Hepatocyte (in vitro differentiated cells): Measurements from ENCODE around the gene ADIPOR2. TPM values are rescaled to one million over a fixed set of nuclear protein-coding genes. Genes with fewer than 3 reads are reported as not detected.
"Not testable (repeated sequence)": the region's sequence is repeated elsewhere in the genome, so short reads cannot be mapped to it uniquely, and the experiment has no call there.

Source experiments
- DNase-seq: peaks from one replicate; pipeline ENCODE4 v3.0.0-alpha.2; 2016; ENCODE audit warnings: low spot score
- H2AFZ ChIP-seq: fragments of 200-600 bp; sonication (generic); 2 replicates; pipeline ENCODE4 v1.6.0; 2016; ENCODE audit warnings: antibody characterized with exemption, mild to moderate bottlenecking
- H3K27ac ChIP-seq: fragments of 200-600 bp; sonication (generic); 2 replicates; pipeline ENCODE4 v1.5.1; 2016; ENCODE audit warnings: mild to moderate bottlenecking
- H3K27me3 ChIP-seq: fragments of 200-600 bp; sonication (generic); 2 replicates; pipeline ENCODE4 v1.6.1; 2016
- H3K36me3 ChIP-seq: fragments of 200-600 bp; sonication (generic); replicated peaks from 2 replicates; pipeline ENCODE4 v1.5.1; 2016; ENCODE audit warnings: low read depth; ENCODE audit not compliant: insufficient read depth
- H3K4me1 ChIP-seq: fragments of 200-600 bp; sonication (generic); 2 replicates; pipeline ENCODE4 v1.5.1; 2016; ENCODE audit warnings: mild to moderate bottlenecking, moderate library complexity; ENCODE audit not compliant: insufficient read depth
- H3K4me2 ChIP-seq: fragments of 200-600 bp; sonication (generic); 2 replicates; pipeline ENCODE4 v1.6.0; 2016
- H3K4me3 ChIP-seq: fragments of 200-600 bp; sonication (generic); 2 replicates; pipeline ENCODE4 v1.5.1; 2016; ENCODE audit warnings: mild to moderate bottlenecking
- H3K79me2 ChIP-seq: fragments of 200-600 bp; sonication (generic); 2 replicates; pipeline ENCODE4 v1.6.0; 2017; ENCODE audit warnings: mild to moderate bottlenecking
- H3K9me2 ChIP-seq: fragments of 200-600 bp; sonication (generic); replicated peaks from 2 replicates; pipeline ENCODE4 v1.6.0; 2017; ENCODE audit warnings: mild to moderate bottlenecking; ENCODE audit not compliant: insufficient read depth
- H3K9me3 ChIP-seq: fragments of 200-600 bp; sonication (generic); 2 replicates; pipeline ENCODE4 v1.5.1; 2016; ENCODE audit warnings: low read depth, mild to moderate bottlenecking
- H4K20me1 ChIP-seq: fragments of 200-600 bp; sonication (generic); 2 replicates; pipeline ENCODE4 v1.6.0; 2016; ENCODE audit warnings: mild to moderate bottlenecking; ENCODE audit not compliant: insufficient read depth, poor library complexity, severe bottlenecking
- EZH2 ChIP-seq: fragments of 200-600 bp; sonication (generic); IDR thresholded peaks from 2 replicates; pipeline ENCODE4 v1.6.1; 2016; ENCODE audit warnings: antibody characterized with exemption, mild to moderate bottlenecking, borderline replicate concordance
- EZH2phosphoT487 ChIP-seq: fragments of 200-600 bp; sonication (generic); IDR thresholded peaks from one replicate; pipeline ENCODE4 v1.6.1; 2018; ENCODE audit warnings: antibody characterized with exemption, mild to moderate bottlenecking, low read depth, moderate library complexity; ENCODE audit not compliant: unreplicated experiment, severe bottlenecking
- WGBS: methylation state at CpG from one replicate; pipeline ENCODE4 v1.1.6; 2016; ENCODE audit warnings: low lambda C conversion rate; ENCODE audit errors: missing lambda C conversion rate; 5-methylcytosine and 5-hydroxymethylcytosine counted together
- polyA plus RNA-seq: library from polyadenylated mRNA; unstranded; fragments of >200 nt; fragmentation: Nextera tagmentation; extraction: Ambion mirVana; gene quantifications from 2 replicates; pipeline ENCODE4 v1.2.1, GENCODE V29; 2016
- total RNA-seq: library from RNA; depleted of rRNA; stranded (reverse); fragments of >200 nt; gene quantifications from 2 replicates; pipeline ENCODE4 v1.2.3, GENCODE V29; 2014
- TF ChIP-seq, protein P1 (sequence below): fragments of 200-600 bp; sonication (generic); IDR thresholded peaks from 2 replicates; pipeline ENCODE4 v1.5.1; 2016; ENCODE audit warnings: antibody characterized with exemption, mild to moderate bottlenecking; ENCODE audit not compliant: poor library complexity

ADIPOR2 gene
- total and polyA plus RNA-seq, 2 experiments from 2014 or later = 10.4 to 47.3 TPM

DNA sequence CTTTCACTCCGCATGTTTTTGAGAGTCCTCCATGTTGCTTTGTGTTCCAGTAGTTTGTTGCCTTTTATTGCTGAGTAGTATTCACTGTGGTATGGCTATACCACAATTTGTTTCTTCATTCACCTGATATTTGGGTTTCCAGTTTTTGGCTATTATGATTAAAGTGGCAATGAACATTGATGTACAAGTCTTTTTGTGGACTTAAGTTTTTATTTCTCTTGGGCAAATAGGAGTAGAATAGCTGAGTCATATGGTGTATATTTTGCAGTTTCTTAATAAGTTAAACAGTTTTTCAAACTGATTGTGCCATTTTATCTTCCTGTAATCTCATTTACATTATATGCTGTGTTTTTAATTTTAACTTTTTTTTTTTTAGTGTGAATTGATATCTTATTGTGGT lies 16.2 kb downstream of the ADIPOR2 start:
- H3K79me2 ChIP-seq = peaks cover 93% of the 10 kb centered on the region
- WGBS = 100% methylated on average over 1 of the region's 1 CpG

DNA sequence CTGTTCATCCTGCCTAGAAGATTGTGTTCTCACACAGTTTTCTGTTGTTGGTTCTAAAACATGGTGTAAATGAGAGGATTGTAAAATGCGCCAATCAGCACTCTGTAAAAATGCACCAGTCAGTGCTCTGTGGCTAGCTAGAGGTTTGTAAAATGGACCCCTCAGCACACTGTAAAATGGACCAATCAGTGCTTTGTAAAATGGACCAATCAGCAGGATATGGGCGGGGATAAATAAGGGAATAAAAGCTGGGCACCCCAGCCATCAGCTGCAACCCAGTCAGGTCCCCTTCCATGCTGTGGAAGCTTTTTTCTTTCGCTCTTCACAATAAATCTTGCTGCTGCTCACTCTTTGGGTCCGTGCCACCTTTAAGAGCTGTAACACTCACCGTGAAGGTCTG lies 19.1 kb downstream of the ADIPOR2 start:
- 98% methylated on average over 5 of the region's 5 CpGs for WGBS
- H3K27me3 ChIP-seq, H3K27ac ChIP-seq, H3K4me1 ChIP-seq, H2AFZ ChIP-seq, H3K9me2 ChIP-seq, H3K4me3 ChIP-seq, DNase-seq, H3K4me2 ChIP-seq, H3K36me3 ChIP-seq, H3K9me3 ChIP-seq: not testable (repeated sequence)
- Histone ChIP-seq H4K20me1 (peaks cover 50% of the 10 kb centered on the region), H3K79me2 (peaks cover 92% of the 10 kb centered on the region)

More for the DNA sequence above, 16.2 kb downstream of the ADIPOR2 start:
- Histone ChIP-seq H3K27me3 (no peaks in the 10 kb centered on the region), H3K27ac (no peak overlapping the region), H3K4me1 (peaks cover 9% of the 10 kb centered on the region), H4K20me1 (peaks cover 34% of the 10 kb centered on the region), H2AFZ (no peak overlapping the region), H3K36me3 (no peaks in the 10 kb centered on the region), H3K4me2 (no peak overlapping the region), H3K4me3 (no peak overlapping the region), H3K9me3 (no peaks in the 10 kb centered on the region), H3K9me2 (no peaks in the 10 kb centered on the region)
- no peak for TF ChIP-seq EZH2
- TF ChIP-seq, protein P1, sequence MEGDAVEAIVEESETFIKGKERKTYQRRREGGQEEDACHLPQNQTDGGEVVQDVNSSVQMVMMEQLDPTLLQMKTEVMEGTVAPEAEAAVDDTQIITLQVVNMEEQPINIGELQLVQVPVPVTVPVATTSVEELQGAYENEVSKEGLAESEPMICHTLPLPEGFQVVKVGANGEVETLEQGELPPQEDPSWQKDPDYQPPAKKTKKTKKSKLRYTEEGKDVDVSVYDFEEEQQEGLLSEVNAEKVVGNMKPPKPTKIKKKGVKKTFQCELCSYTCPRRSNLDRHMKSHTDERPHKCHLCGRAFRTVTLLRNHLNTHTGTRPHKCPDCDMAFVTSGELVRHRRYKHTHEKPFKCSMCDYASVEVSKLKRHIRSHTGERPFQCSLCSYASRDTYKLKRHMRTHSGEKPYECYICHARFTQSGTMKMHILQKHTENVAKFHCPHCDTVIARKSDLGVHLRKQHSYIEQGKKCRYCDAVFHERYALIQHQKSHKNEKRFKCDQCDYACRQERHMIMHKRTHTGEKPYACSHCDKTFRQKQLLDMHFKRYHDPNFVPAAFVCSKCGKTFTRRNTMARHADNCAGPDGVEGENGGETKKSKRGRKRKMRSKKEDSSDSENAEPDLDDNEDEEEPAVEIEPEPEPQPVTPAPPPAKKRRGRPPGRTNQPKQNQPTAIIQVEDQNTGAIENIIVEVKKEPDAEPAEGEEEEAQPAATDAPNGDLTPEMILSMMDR = no peak
- no peak for TF ChIP-seq EZH2phosphoT487
- DNase-seq = no peak

DNA sequence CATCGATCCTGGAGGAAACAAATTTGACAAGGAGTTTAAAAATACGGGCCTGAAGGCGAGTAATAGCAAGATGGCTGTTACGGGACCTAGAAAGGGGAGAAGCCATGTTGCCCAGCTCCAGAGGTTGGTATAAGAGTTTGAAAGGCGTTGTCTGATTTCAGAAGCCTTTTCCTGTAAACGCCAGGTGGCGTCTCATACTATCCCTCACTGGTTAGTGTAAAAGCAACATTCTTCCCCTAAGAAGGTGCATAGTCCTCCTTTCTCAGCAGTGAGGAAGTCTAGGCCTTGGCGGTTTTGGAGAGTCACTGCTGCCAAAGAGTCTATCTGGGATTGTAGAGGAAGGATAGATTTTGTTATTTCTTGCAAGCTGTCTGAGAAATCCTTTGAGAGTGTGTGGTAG lies 20.0 kb downstream of the ADIPOR2 start:
- not testable (repeated sequence) for H3K9me3 ChIP-seq, H3K36me3 ChIP-seq, H2AFZ ChIP-seq, H3K9me2 ChIP-seq, H3K27me3 ChIP-seq, H3K4me1 ChIP-seq, H3K4me2 ChIP-seq, DNase-seq, H3K4me3 ChIP-seq
- Histone ChIP-seq H3K27ac (peak overlapping the region; percentile 17), H4K20me1 (peaks cover 43% of the 10 kb centered on the region), H3K79me2 (peaks cover 92% of the 10 kb centered on the region)
- WGBS = 90% methylated on average over 8 of the region's 8 CpGs

DNA sequence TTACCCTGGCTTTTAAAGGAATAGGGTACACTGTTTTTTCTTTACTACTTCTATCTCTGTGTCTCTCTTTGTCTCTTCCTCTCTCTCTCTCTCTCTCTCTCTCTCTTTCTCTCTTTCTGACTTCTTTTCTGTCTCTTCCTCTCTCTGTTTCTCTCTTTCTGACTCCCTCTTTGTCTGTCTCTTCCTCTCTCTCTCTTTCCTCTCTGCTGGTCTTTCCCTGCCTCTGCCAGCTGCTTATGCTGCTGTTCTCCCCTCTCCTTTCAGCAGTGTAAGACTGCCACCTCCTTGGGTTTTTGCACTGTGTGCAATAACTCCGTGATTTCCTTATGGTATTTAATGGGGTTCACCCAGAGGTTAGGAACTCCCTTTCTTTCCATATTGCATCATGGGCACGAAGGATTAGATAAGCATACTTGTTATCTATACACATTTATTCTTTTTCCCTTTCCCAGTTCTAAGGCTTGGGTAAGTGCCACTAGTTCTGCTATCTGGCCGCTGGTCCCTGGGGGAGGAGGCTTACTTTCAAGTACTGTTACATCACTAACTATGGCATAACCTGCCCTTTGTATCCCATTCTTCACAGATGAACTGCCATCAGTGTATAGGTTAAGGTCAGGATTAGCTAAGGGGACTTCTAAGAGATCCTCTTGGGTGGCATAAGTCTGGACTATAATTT lies 20.8 kb downstream of the ADIPOR2 start:
- H3K9me2 ChIP-seq, H2AFZ ChIP-seq, H3K4me1 ChIP-seq, H3K27me3 ChIP-seq, H3K9me3 ChIP-seq, H3K4me3 ChIP-seq, H3K36me3 ChIP-seq, H3K4me2 ChIP-seq: not testable (repeated sequence)
- Histone ChIP-seq H4K20me1 (peaks cover 48% of the 10 kb centered on the region), H3K79me2 (peaks cover 94% of the 10 kb centered on the region), H3K27ac (peak overlapping the region; percentile 17)
- WGBS = 39% methylated on average over 3 of the region's 3 CpGs
- peak; percentile 62 for DNase-seq

DNA sequence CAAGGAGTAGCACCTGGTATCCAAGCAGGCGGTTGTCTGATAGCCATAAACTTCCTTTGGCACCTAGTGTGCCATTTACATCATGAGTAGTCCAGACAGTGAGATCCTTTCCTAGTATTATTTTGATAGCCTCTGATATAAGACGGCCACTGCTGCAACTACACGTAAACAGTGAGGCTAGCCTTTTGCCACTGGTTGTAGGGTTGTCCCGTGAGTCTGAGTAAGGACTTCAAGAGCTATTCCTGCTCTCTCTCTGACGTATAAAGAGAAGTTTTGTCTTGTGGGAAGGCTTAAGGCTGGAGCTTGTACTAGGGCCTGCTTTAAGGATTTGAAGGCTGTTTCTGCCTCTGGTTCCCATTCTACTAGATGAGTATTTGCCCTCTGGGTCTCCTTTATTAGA lies 21.4 kb downstream of the ADIPOR2 start:
- over 99% methylated on average over 5 of the region's 5 CpGs for WGBS
- not testable (repeated sequence) for H3K36me3 ChIP-seq, DNase-seq, H3K9me3 ChIP-seq, H3K27me3 ChIP-seq, H3K9me2 ChIP-seq, H2AFZ ChIP-seq, H3K4me3 ChIP-seq, H3K27ac ChIP-seq, H3K4me1 ChIP-seq, H3K4me2 ChIP-seq
- Histone ChIP-seq H4K20me1 (peaks cover 55% of the 10 kb centered on the region), H3K79me2 (peaks cover 94% of the 10 kb centered on the region)

DNA sequence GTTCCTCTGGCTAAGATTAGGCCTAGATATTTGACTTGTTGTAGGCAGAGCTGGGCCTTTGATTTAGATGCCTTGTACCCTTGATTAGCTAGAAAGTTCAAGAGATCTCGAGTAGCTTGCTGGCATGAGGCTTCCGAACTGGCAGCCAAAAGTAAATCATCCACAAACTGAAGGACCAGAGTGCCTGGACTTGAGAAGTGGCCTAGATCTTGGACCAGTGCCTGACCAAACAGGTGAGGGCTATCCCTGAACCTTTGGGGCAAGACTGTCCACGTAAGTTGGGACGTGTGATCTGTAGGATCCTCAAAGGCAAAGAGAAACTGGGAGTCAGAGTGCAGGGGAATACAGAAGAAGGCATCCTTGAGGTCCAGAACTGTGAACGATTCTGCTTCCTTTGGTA lies 22.0 kb downstream of the ADIPOR2 start:
- not testable (repeated sequence) for H3K27me3 ChIP-seq, H3K9me3 ChIP-seq, H3K4me2 ChIP-seq, H3K4me3 ChIP-seq, DNase-seq, H3K27ac ChIP-seq, H3K4me1 ChIP-seq, H2AFZ ChIP-seq, H3K9me2 ChIP-seq, H3K36me3 ChIP-seq
- WGBS = 97% methylated on average over 5 of the region's 5 CpGs
- Histone ChIP-seq H3K79me2 (peaks cover 94% of the 10 kb centered on the region), H4K20me1 (peaks cover 60% of the 10 kb centered on the region)

DNA sequence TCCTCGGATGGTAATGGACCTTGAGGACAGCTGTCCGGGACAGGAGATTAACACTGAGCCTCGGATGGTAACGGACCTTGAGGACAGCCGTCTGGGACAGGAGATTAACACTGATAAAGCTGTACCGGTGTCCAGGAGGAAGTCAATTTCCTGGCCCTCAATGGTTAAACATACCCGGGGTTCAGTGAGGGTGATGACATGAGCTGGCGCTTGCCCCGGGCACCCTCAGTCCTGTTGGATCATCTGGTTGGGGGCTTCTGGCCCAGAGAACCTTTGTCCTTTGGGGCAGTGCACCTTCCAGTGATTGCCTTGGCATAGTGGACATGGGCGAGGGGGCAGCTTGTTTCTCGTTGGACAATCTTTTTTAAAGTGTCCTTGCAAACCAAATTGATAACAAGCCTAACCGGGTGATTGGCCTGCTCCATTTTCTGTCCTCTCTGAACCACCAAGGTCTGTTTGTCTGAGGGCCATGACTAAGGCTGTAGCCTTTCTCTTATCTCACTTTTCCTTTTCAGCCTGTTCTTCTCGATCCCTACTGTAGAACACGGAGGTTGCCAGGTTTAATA lies 23.0 kb downstream of the ADIPOR2 start:
- not testable (repeated sequence) for H3K36me3 ChIP-seq, H3K9me3 ChIP-seq, H3K27ac ChIP-seq, H3K9me2 ChIP-seq, H3K4me3 ChIP-seq, H3K4me2 ChIP-seq, DNase-seq, H3K27me3 ChIP-seq, H2AFZ ChIP-seq, H3K4me1 ChIP-seq
- WGBS = 79% methylated on average over 14 of the region's 14 CpGs
- Histone ChIP-seq H3K79me2 (peaks cover 94% of the 10 kb centered on the region), H4K20me1 (peaks cover 65% of the 10 kb centered on the region)

DNA sequence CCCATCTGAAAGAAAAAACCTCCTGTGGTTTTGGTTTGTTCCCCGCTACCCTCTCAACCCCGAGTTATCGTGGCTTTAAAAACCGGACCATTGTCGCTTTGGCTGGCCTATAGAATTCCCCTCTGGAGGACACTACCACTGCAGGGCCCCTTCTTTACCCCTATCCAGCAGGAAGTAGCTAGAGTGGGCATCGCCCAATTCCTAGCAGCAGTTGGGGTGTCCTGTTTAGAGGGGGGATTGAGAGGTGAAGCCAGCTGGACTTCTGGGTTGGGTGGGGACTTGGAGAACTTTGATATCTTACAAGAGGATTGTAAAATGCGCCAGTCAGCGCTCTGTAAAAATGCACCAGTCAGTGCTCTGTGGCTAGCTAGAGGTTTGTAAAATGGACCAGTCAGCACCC lies 24.6 kb downstream of the ADIPOR2 start:
- not testable (repeated sequence) for H2AFZ ChIP-seq, H3K27me3 ChIP-seq, H3K9me3 ChIP-seq, H3K4me3 ChIP-seq, H3K27ac ChIP-seq, H3K4me2 ChIP-seq, H3K36me3 ChIP-seq, H3K4me1 ChIP-seq, DNase-seq, H3K9me2 ChIP-seq
- Histone ChIP-seq H3K79me2 (peaks cover 92% of the 10 kb centered on the region), H4K20me1 (peaks cover 59% of the 10 kb centered on the region)
- WGBS = 96% methylated on average over 8 of the region's 8 CpGs
